GM12878 (cell line): Measurements from ENCODE around the gene QSOX1.

Source experiments
- ATF3 ChIP-seq: IDR thresholded peaks from 2 replicates; pipeline ENCODE4 v1.6.1; 2011; ENCODE audit warnings: low read depth, mild to moderate bottlenecking, low read length, moderate library complexity, borderline replicate concordance; ENCODE audit errors: extremely low read depth
- BACH1 ChIP-seq: fragments of 450-650 bp; IDR thresholded peaks from 2 replicates; pipeline ENCODE4 v1.6.1; 2017; ENCODE audit warnings: mild to moderate bottlenecking, borderline replicate concordance
- CHD2 ChIP-seq: IDR thresholded peaks from 2 replicates; pipeline ENCODE4 v1.6.1; 2011; ENCODE audit warnings: low read depth, low read length, improper control_type of control experiment, borderline replicate concordance
- ETV6 ChIP-seq, 2 experiments: fragments of 450-650 bp in 1 of 2; IDR thresholded peaks in 1 of 2; conservative IDR thresholded peaks in 1 of 2; 2 replicates each; pipeline ENCODE4 v1.6.1; 2014; ENCODE audit warnings: antibody characterized with exemption in 1 of 2, borderline replicate concordance in 1 of 2, low read depth in 1 of 2, mild to moderate bottlenecking in 1 of 2, moderate library complexity in 1 of 2
- HDAC2 ChIP-seq: fragments of 200-600 bp; sonication (generic); IDR thresholded peaks from 2 replicates; pipeline ENCODE4 v1.6.1; 2017
- MYC ChIP-seq: IDR thresholded peaks from 2 replicates; pipeline ENCODE4 v1.6.1; 2011; ENCODE audit warnings: mild to moderate bottlenecking, low read length, moderate library complexity, inconsistent platforms; ENCODE audit not compliant: insufficient read depth, insufficient replicate concordance, insufficient read length, severe bottlenecking
- NBN ChIP-seq: fragments of 450-650 bp; IDR thresholded peaks from 2 replicates; pipeline ENCODE4 v1.6.1; 2016
- NR2F1 ChIP-seq: fragments of 450-650 bp; conservative IDR thresholded peaks from 2 replicates; pipeline ENCODE4 v1.6.1; 2017; ENCODE audit warnings: mild to moderate bottlenecking
- POLR2AphosphoS2 ChIP-seq: IDR thresholded peaks from 2 replicates; pipeline ENCODE4 v1.6.1; 2011; ENCODE audit warnings: low read depth, mild to moderate bottlenecking, low read length, improper control_type of control experiment, moderate library complexity
- RELA ChIP-seq: fragments of 450-650 bp; IDR thresholded peaks from 2 replicates; pipeline ENCODE4 v1.8.0; 2014; ENCODE audit warnings: borderline replicate concordance; ENCODE audit not compliant: partially characterized antibody
- TCF12 ChIP-seq: IDR thresholded peaks from 2 replicates; pipeline ENCODE4 v1.6.1; 2011; ENCODE audit warnings: low read depth, mild to moderate bottlenecking, low read length
- ZSCAN29 ChIP-seq: fragments of 450-650 bp; IDR thresholded peaks from 2 replicates; pipeline ENCODE4 v1.6.1; 2017; ENCODE audit warnings: mild to moderate bottlenecking, moderate library complexity
- TF ChIP-seq, protein P1 (sequence below), 3 experiments: IDR thresholded peaks in 2 of 3; conservative IDR thresholded peaks in 1 of 3; 2 replicates each; pipeline ENCODE4 v1.5.1; 2011; ENCODE audit warnings: low read depth in 3 of 3, low read length in 3 of 3, mild to moderate bottlenecking in 3 of 3, control low read depth in 2 of 3, moderate library complexity in 2 of 3, inconsistent platforms in 1 of 3, mixed read lengths in 1 of 3; ENCODE audit not compliant: control insufficient read depth in 2 of 3, insufficient read depth in 1 of 3; ENCODE audit errors: extremely low read depth in 1 of 3
- TF ChIP-seq, protein P2 (sequence below): IDR thresholded peaks from 2 replicates; pipeline ENCODE4 v1.6.1; 2012; ENCODE audit warnings: low read depth, low read length, improper control_type of control experiment

DNA sequence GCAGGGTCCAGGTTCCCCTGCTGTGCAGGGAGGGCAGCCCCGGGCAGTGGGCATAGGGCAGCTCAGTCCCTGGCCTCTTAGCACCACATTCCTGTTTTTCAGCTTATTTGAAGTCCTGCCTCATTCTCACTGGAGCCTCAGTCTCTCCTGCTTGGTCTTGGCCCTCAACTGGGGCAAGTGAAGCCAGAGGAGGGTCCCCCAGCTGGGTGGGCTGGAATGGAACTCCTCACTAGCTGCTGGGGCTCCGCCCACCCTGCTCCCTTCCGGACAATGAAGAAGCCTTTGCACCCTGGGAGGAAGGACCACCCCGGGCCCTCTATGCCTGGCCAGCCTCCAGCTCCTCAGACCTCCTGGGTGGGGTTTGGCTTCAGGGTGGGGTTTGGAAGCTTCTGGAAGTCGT is 42.6 kb downstream of the QSOX1 start:
- TF ChIP-seq POLR2AphosphoS2, result no peak
- no peak for TF ChIP-seq CHD2
- TF ChIP-seq, protein P1, sequence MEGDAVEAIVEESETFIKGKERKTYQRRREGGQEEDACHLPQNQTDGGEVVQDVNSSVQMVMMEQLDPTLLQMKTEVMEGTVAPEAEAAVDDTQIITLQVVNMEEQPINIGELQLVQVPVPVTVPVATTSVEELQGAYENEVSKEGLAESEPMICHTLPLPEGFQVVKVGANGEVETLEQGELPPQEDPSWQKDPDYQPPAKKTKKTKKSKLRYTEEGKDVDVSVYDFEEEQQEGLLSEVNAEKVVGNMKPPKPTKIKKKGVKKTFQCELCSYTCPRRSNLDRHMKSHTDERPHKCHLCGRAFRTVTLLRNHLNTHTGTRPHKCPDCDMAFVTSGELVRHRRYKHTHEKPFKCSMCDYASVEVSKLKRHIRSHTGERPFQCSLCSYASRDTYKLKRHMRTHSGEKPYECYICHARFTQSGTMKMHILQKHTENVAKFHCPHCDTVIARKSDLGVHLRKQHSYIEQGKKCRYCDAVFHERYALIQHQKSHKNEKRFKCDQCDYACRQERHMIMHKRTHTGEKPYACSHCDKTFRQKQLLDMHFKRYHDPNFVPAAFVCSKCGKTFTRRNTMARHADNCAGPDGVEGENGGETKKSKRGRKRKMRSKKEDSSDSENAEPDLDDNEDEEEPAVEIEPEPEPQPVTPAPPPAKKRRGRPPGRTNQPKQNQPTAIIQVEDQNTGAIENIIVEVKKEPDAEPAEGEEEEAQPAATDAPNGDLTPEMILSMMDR (IDR thresholded peaks at IDR 0.05 in 2 of 3, conservative IDR thresholded peaks at IDR 0.05 in 1 of 3; ENCODE audit: control insufficient read depth in 2 of 3, extremely low read depth in 1 of 3, insufficient read depth in 1 of 3, low read depth in 3 of 3, low read length in 3 of 3), result no peak
- TF ChIP-seq ETV6 (conservative IDR thresholded peaks at IDR 0.05 in 1 of 2, IDR thresholded peaks at IDR 0.05 in 1 of 2; ENCODE audit: borderline replicate concordance in 1 of 2, low read depth in 1 of 2), result no peak
- TF ChIP-seq MYC, result no peak
- TF ChIP-seq TCF12, result no peak
- no peak for TF ChIP-seq ATF3
- no peak for TF ChIP-seq ZSCAN29
- no peak for TF ChIP-seq HDAC2
- no peak for TF ChIP-seq NR2F1
- TF ChIP-seq RELA, result no peak
- TF ChIP-seq BACH1, result no peak
- TF ChIP-seq, protein P2, sequence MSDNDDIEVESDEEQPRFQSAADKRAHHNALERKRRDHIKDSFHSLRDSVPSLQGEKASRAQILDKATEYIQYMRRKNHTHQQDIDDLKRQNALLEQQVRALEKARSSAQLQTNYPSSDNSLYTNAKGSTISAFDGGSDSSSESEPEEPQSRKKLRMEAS, result no peak
- TF ChIP-seq NBN, result no peak
